Smooth muscle cell of the brain vasculature (primary cell): ENCODE results near the gene TNFRSF8.

Experiments
- DNase-seq: peaks from one replicate; pipeline ENCODE4 v3.0.0-alpha.2; 2012; ENCODE audit warnings: low read depth, low spot score

TNFRSF8 gene

DNA sequence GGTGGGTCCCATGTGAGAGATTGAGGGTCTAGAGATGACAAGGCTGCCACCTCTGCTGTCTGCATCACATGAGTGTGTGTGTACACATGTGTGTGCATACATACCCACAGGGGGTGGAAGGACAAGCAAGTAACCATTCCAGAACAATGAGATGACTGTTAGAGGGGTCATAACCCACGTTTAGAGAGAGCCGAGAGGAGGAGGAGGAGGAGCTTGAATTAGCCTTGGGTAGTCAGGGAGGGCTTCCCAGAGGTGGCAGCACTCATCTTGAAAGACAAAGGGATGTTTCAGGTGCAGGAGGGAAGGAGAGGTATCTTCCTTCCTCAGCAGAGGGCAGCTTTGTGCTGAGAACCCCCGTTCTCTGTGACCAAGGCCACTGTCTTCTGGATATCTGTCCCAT is 125.0 kb downstream of the TNFRSF8 start:
- DNase-seq: no peak

DNA sequence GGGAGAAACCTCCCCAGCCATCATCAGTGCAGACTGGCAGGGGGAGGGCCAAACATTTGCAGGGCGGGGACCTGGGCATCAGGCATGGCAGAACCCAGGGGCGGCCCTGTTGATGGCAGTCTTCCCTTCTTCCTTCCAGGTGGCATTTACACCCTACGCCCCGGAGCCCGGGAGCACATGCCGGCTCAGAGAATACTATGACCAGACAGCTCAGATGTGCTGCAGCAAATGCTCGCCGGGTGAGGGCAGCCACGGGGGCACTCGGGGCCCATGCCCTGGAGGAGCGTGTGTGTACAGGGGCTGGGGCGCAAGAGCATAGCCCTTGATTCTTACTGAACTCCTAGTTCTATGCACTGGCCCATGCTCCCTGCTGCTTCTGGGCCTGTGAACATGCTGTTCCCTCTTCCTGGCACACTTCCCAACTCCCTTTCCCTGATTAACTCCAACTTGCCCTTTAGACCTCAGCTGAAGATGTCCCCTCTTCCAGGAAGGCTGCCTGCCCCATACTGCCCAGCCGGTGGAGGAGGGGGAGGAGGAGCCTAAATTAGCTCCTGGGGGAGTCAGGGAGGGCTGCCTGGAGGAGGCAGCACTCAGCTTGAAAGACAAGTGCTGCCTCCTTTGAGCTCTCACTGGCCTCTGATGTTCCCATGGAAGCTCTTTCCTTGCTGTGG is 125.7 kb downstream of the TNFRSF8 start:
- no peak for DNase-seq

DNA sequence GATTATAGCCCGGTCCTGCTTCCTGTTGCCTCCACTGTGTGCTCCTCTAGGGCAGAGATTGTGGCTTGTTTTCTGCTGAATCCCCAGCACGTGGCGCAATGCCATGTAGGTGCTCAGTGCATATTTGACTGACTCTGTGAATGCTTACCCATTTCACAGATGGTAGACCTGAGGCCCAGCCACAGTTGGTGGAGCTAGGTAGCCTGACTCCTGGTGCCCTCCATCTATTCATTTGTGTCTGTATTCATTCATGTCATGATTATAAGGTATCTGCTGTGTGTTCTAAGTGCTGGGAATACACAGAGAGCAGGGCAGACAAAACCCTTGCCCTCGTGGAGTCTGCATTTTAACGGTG is 126.2 kb downstream of the TNFRSF8 start:
- DNase-seq: no peak

GRCh38 chr1:12191242-12192032 is 128.3 kb downstream of the TNFRSF8 start:
- DNase-seq: no peak
